GM23248 (cell line): Measurements from ENCODE around the gene SEL1L3. TPM values are rescaled to one million over a fixed set of nuclear protein-coding genes. Genes with fewer than 3 reads are reported as not detected.

Source experiments
- DNase-seq: peaks from one replicate; pipeline ENCODE4 v3.0.0-alpha.2; 2015
- H2AFZ ChIP-seq: fragments of 200-600 bp; sonication (generic); 2 replicates; pipeline ENCODE4 v1.6.1; 2016; ENCODE audit warnings: antibody characterized with exemption
- H3F3A ChIP-seq: fragments of 200-600 bp; sonication (generic); 2 replicates; pipeline ENCODE4 v1.6.1; 2016; ENCODE audit warnings: mild to moderate bottlenecking, antibody characterized with exemption, mixed run types; ENCODE audit not compliant: insufficient read depth
- H3K27ac ChIP-seq: fragments of 200-600 bp; sonication (generic); 2 replicates; pipeline ENCODE4 v1.5.1; 2016; ENCODE audit warnings: mild to moderate bottlenecking
- H3K27me3 ChIP-seq: fragments of 200-600 bp; sonication (generic); replicated peaks from 2 replicates; pipeline ENCODE4 v1.6.1; 2016; ENCODE audit warnings: mild to moderate bottlenecking; ENCODE audit not compliant: insufficient read depth
- H3K36me3 ChIP-seq: fragments of 200-600 bp; sonication (generic); 2 replicates; pipeline ENCODE4 v1.6.1; 2016; ENCODE audit warnings: low read depth, mild to moderate bottlenecking
- H3K4me1 ChIP-seq: fragments of 200-600 bp; sonication (generic); 2 replicates; pipeline ENCODE4 v1.6.1; 2016; ENCODE audit warnings: mild to moderate bottlenecking; ENCODE audit not compliant: insufficient read depth
- H3K4me2 ChIP-seq: fragments of 200-600 bp; sonication (generic); one replicate; pipeline ENCODE4 v1.6.1; 2016; ENCODE audit warnings: mild to moderate bottlenecking; ENCODE audit not compliant: unreplicated experiment
- H3K4me3 ChIP-seq: fragments of 200-600 bp; sonication (generic); 2 replicates; pipeline ENCODE4 v1.5.1; 2016; ENCODE audit warnings: mild to moderate bottlenecking
- H3K79me2 ChIP-seq: fragments of 200-600 bp; sonication (generic); 2 replicates; pipeline ENCODE4 v1.6.1; 2016; ENCODE audit warnings: mild to moderate bottlenecking; ENCODE audit not compliant: insufficient read depth
- H3K9ac ChIP-seq: fragments of 200-600 bp; sonication (generic); 2 replicates; pipeline ENCODE4 v1.6.1; 2016; ENCODE audit warnings: mild to moderate bottlenecking
- H3K9me2 ChIP-seq: fragments of 200-600 bp; sonication (generic); 2 replicates; pipeline ENCODE4 v1.6.1; 2016; ENCODE audit warnings: mixed run types, mild to moderate bottlenecking, moderate library complexity; ENCODE audit not compliant: insufficient read depth
- H3K9me3 ChIP-seq: fragments of 200-600 bp; sonication (generic); one replicate; pipeline ENCODE4 v1.6.1; 2017; ENCODE audit warnings: low read depth
- H4K20me1 ChIP-seq: fragments of 200-600 bp; sonication (generic); 2 replicates; pipeline ENCODE4 v1.6.0; 2016; ENCODE audit not compliant: insufficient read depth
- EZH2 ChIP-seq: fragments of 200-600 bp; sonication (generic); IDR thresholded peaks from 2 replicates; pipeline ENCODE4 v1.6.1; 2018; ENCODE audit warnings: antibody characterized with exemption, mild to moderate bottlenecking; ENCODE audit not compliant: insufficient read depth, poor library complexity, severe bottlenecking
- EZH2phosphoT487 ChIP-seq: fragments of 200-600 bp; sonication (generic); IDR thresholded peaks from 2 replicates; pipeline ENCODE4 v1.6.1; 2018; ENCODE audit warnings: antibody characterized with exemption, moderate library complexity, mild to moderate bottlenecking, low read depth; ENCODE audit not compliant: insufficient read depth
- WGBS, 2 experiments: methylation state at CpG; one replicate each; pipeline ENCODE4 v1.1.6; 2015 to 2017; ENCODE audit warnings: low lambda C conversion rate in 2 of 2, low coverage in 1 of 2; ENCODE audit errors: missing lambda C conversion rate in 2 of 2; 5-methylcytosine and 5-hydroxymethylcytosine counted together
- in situ Hi-C: fragments of 300-500 bp; cut with MboI; formaldehyde crosslinking; loops from 2 replicates; pipeline ENCODE4 v1.15.0; 2020
- polyA plus RNA-seq: library from polyadenylated mRNA; unstranded; fragments of >200 nt; fragmentation: Nextera tagmentation; extraction: Ambion mirVana; gene quantifications from 2 replicates; pipeline ENCODE4 v1.2.1, GENCODE V29; 2016
- total RNA-seq: library from RNA; depleted of rRNA; stranded (reverse); fragments of >200 nt; shearing (Covaris generic); gene quantifications from 2 replicates; pipeline ENCODE4 v1.2.3, GENCODE V29; 2014

SEL1L3 gene
- total and polyA plus RNA-seq, 2 experiments from 2014 or later: 23.1 to 62.8 TPM

GRCh38 chr4:25727711-25728493 is 134.9 kb downstream of the SEL1L3 start:
- TF ChIP-seq EZH2phosphoT487: no peak
- TF ChIP-seq EZH2: no peak

GRCh38 chr4:25725870-25726269 is 136.9 kb downstream of the SEL1L3 start:
- in situ Hi-C loops: no loop called here

More at GRCh38 chr4:25727711-25728493, 134.9 kb downstream of the SEL1L3 start:
- no peak overlapping the region for H3K9ac ChIP-seq
- no peak overlapping the region for H3K4me2 ChIP-seq
- in situ Hi-C loops: no loop called here
- no peaks in the 10 kb centered on the region for H3K27me3 ChIP-seq
- no peak overlapping the region for H3K4me3 ChIP-seq
- no peaks in the 10 kb centered on the region for H3K79me2 ChIP-seq
- no peaks in the 10 kb centered on the region for H3K4me1 ChIP-seq
- no peaks in the 10 kb centered on the region for H3K9me2 ChIP-seq
- H3K9me3 ChIP-seq: no peaks in the 10 kb centered on the region
- H4K20me1 ChIP-seq: no peaks in the 10 kb centered on the region
- H3K36me3 ChIP-seq: no peaks in the 10 kb centered on the region
- H3F3A ChIP-seq: no peaks in the 10 kb centered on the region
- 48 to 58% methylated on average over 9 of the region's 9 CpGs for WGBS, 2 experiments
- no peak overlapping the region for H2AFZ ChIP-seq
- no peak for DNase-seq
- no peak overlapping the region for H3K27ac ChIP-seq

DNA sequence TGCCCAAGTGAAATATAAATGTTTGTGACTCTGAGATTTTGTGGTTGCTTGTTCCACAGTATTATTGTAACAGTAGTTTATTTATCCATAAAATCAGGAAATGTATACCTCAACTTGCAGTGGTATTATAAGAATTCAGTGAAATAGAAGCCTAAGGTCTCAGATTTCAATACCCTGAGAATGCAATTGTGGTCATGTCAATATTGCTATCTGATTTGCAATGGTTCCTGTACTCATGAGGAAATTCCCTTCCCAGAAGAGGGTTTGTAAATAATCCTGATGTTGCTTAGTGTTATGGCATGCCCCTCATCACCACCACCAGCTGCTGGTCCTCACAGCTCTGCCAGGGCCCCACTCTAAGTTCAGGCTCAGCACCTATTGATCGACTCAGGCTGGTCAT is 139.4 kb downstream of the SEL1L3 start:
- Histone ChIP-seq H3K9me2 (no peaks in the 10 kb centered on the region), H3K36me3 (no peaks in the 10 kb centered on the region), H3K27ac (no peak overlapping the region), H3K79me2 (no peaks in the 10 kb centered on the region), H3K4me1 (no peaks in the 10 kb centered on the region), H3K9ac (no peak overlapping the region), H3K27me3 (no peaks in the 10 kb centered on the region), H2AFZ (no peak overlapping the region), H3K4me2 (no peak overlapping the region), H3K4me3 (no peak overlapping the region), H4K20me1 (no peaks in the 10 kb centered on the region), H3K9me3 (no peaks in the 10 kb centered on the region), H3F3A (no peaks in the 10 kb centered on the region)
- in situ Hi-C loops: no loop called here
- WGBS, 2 experiments: 82 to 100% methylated on average over 1 of the region's 1 CpG
- TF ChIP-seq EZH2 (no peak), EZH2phosphoT487 (no peak)
- DNase-seq: no peak

More at GRCh38 chr4:25725870-25726269, 136.9 kb downstream of the SEL1L3 start:
- H4K20me1 ChIP-seq: no peaks in the 10 kb centered on the region
- no peak for DNase-seq
- H2AFZ ChIP-seq: no peak overlapping the region
- H3K4me3 ChIP-seq: no peak overlapping the region
- H3K4me1 ChIP-seq: no peaks in the 10 kb centered on the region
- no peaks in the 10 kb centered on the region for H3F3A ChIP-seq
- H3K36me3 ChIP-seq: no peaks in the 10 kb centered on the region
- no peaks in the 10 kb centered on the region for H3K9me2 ChIP-seq
- H3K4me2 ChIP-seq: no peak overlapping the region
- no peaks in the 10 kb centered on the region for H3K9me3 ChIP-seq
- no peak overlapping the region for H3K27ac ChIP-seq
- no peaks in the 10 kb centered on the region for H3K79me2 ChIP-seq
- whole genome bisulfite sequencing, 2 experiments: 68 to 72% methylated on average over 7 of the region's 7 CpGs
- no peaks in the 10 kb centered on the region for H3K27me3 ChIP-seq
- no peak overlapping the region for H3K9ac ChIP-seq
- TF ChIP-seq EZH2phosphoT487: no peak
- TF ChIP-seq EZH2: no peak

DNA sequence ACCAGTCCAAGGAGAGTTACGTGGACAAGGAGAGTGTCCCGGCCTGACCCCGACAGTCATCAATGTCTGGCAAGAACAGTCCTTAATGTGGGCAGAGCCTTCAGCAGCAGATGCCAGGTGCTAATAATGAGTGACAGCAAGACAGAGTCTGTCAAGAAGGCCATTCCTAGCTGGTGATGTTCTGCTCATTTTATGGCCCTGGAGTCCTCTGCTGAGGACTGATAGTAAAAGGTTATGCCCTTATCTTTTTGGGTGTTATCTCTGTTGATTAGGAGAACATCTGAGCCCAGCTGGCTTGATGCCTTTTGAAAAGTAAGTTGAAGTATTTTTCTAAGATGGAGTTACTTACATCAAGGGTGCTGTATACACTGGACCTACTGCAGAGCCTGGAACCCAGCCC is 139.8 kb downstream of the SEL1L3 start:
- H3K4me1 ChIP-seq: no peaks in the 10 kb centered on the region
- no peak overlapping the region for H3K9ac ChIP-seq
- H2AFZ ChIP-seq: no peak overlapping the region
- no peaks in the 10 kb centered on the region for H3F3A ChIP-seq
- no peaks in the 10 kb centered on the region for H3K9me3 ChIP-seq
- DNase-seq: no peak
- no peaks in the 10 kb centered on the region for H3K27me3 ChIP-seq
- H3K4me3 ChIP-seq: no peak overlapping the region
- H3K36me3 ChIP-seq: no peaks in the 10 kb centered on the region
- H4K20me1 ChIP-seq: no peaks in the 10 kb centered on the region
- no peak overlapping the region for H3K4me2 ChIP-seq
- in situ Hi-C loops: no loop called here
- H3K27ac ChIP-seq: no peak overlapping the region
- 16 to 19% methylated on average over 3 of the region's 3 CpGs for WGBS, 2 experiments
- no peaks in the 10 kb centered on the region for H3K79me2 ChIP-seq
- TF ChIP-seq EZH2phosphoT487 (no peak), EZH2 (no peak)
- H3K9me2 ChIP-seq: no peaks in the 10 kb centered on the region
